Keratinocyte (primary cell): ENCODE measurements around the gene C3orf49. TPM values are rescaled to one million over a fixed set of nuclear protein-coding genes. Genes with fewer than 3 reads are reported as not detected.

Experiments
- DNase-seq: peaks from one replicate; pipeline ENCODE4 v3.0.0-alpha.2; 2011; ENCODE audit warnings: low read depth, missing footprints, low spot score
- FAIRE-seq: peaks from 2 replicates; lab custom pipeline; 2011; peaks lifted over from hg19 to GRCh38; lab: Jason Lieb, UNC
- H2AFZ ChIP-seq: 2 replicates; pipeline ENCODE4 v1.6.0; 2012; ENCODE audit warnings: low read length, control low read depth, inconsistent platforms; ENCODE audit not compliant: control insufficient read depth
- H3K27ac ChIP-seq: 2 replicates; pipeline ENCODE4 v1.5.1; 2011; ENCODE audit warnings: low read length; ENCODE audit not compliant: control insufficient read depth, insufficient read depth
- H3K27me3 ChIP-seq: 3 replicates; pipeline ENCODE4 v1.6.0; 2011; ENCODE audit warnings: low read length; ENCODE audit not compliant: control insufficient read depth, insufficient read depth; ENCODE audit errors: extremely low read depth
- H3K36me3 ChIP-seq, 2 experiments: 2 replicates in 1 of 2; 3 replicates in 1 of 2; pipeline ENCODE4 v1.5.1; 2011; ENCODE audit warnings: low read length in 2 of 2, mild to moderate bottlenecking in 1 of 2; ENCODE audit not compliant: control insufficient read depth in 2 of 2, insufficient read depth in 2 of 2; ENCODE audit errors: extremely low read depth in 1 of 2
- H3K4me1 ChIP-seq: 3 replicates; pipeline ENCODE4 v1.5.1; 2011; ENCODE audit warnings: low read length; ENCODE audit not compliant: control insufficient read depth, insufficient read depth; ENCODE audit errors: extremely low read depth
- H3K4me2 ChIP-seq: 3 replicates; pipeline ENCODE4 v1.6.0; 2011; ENCODE audit warnings: low read depth, low read length; ENCODE audit not compliant: control insufficient read depth, insufficient read depth; ENCODE audit errors: extremely low read depth
- H3K4me3 ChIP-seq, 3 experiments: fragments of 200-600 bp in 1 of 3; sonication (generic) in 1 of 3; 2 replicates in 2 of 3; 3 replicates in 1 of 3; pipeline ENCODE4 v1.5.1; 2011 to 2016; ENCODE audit warnings: low read length in 3 of 3, mild to moderate bottlenecking in 3 of 3, control low read depth in 2 of 3, inconsistent platforms in 1 of 3, low read depth in 1 of 3, mixed read lengths in 1 of 3, mixed run types in 1 of 3, moderate library complexity in 1 of 3; ENCODE audit not compliant: control insufficient read depth in 2 of 3, insufficient read depth in 2 of 3; ENCODE audit errors: extremely low read depth in 1 of 3
- H3K79me2 ChIP-seq: 2 replicates; pipeline ENCODE4 v1.6.0; 2012; ENCODE audit warnings: low read length; ENCODE audit not compliant: control insufficient read depth, insufficient read depth
- H3K9ac ChIP-seq: 3 replicates; pipeline ENCODE4 v1.6.0; 2011; ENCODE audit warnings: low read length; ENCODE audit not compliant: control insufficient read depth, insufficient read depth; ENCODE audit errors: extremely low read depth
- H3K9me1 ChIP-seq: 3 replicates; pipeline ENCODE4 v1.6.0; 2011; ENCODE audit warnings: low read length; ENCODE audit not compliant: control insufficient read depth, insufficient read depth; ENCODE audit errors: extremely low read depth
- H3K9me3 ChIP-seq: 2 replicates; pipeline ENCODE4 v1.5.1; 2012; ENCODE audit warnings: low read depth, low read length; ENCODE audit not compliant: control insufficient read depth
- H4K20me1 ChIP-seq: 3 replicates; pipeline ENCODE4 v1.6.0; 2011; ENCODE audit warnings: low read length; ENCODE audit not compliant: control insufficient read depth, insufficient read depth; ENCODE audit errors: extremely low read depth
- EZH2 ChIP-seq: IDR thresholded peaks from one replicate; pipeline ENCODE4 v1.6.1; 2012; ENCODE audit warnings: inconsistent platforms, mild to moderate bottlenecking, low read length, moderate library complexity
- dilution Hi-C: fragments of 300-500 bp; cut with MboI; formaldehyde crosslinking; loops from one replicate; pipeline ENCODE4 v1.7.0; 2020; ENCODE audit warnings: low sequenced_read_pairs; ENCODE audit not compliant: extremely low pct_ligation_motif_present
- polyA plus RNA-seq, 5 experiments: library from polyadenylated mRNA; depleted of rRNA in 3 of 5; stranded (reverse) in 3 of 5; stranded (forward) in 1 of 5; unstranded in 1 of 5; fragments of >200 nt; gene quantifications; 1 replicate in 1 of 5; 2 replicates in 3 of 5; 3 replicates in 1 of 5; pipeline versions ENCODE4 v1.2.1 to v1.2.3, GENCODE V29; 2011 to 2012; ENCODE audit warnings: missing spikeins in 2 of 5, low read depth in 1 of 5, low replicate concordance in 1 of 5
- TF ChIP-seq, protein P1 (sequence below), 3 experiments: IDR thresholded peaks in 1 of 3; conservative IDR thresholded peaks in 1 of 3; optimal IDR thresholded peaks in 1 of 3; 2 replicates in 2 of 3; 3 replicates in 1 of 3; pipeline versions ENCODE3 to v1.5.1; 2011; ENCODE audit warnings: low read length in 3 of 3, mild to moderate bottlenecking in 3 of 3, moderate library complexity in 2 of 3, control low read depth in 1 of 3, inconsistent platforms in 1 of 3; ENCODE audit not compliant: insufficient read depth in 2 of 3; ENCODE audit errors: extremely low read depth in 1 of 3

Gene C3orf49
- polyA plus RNA-seq, 1 donor (not counting 4 experiments of a cell fraction or from before 2014, with no cell fraction given) = not detected

DNA sequence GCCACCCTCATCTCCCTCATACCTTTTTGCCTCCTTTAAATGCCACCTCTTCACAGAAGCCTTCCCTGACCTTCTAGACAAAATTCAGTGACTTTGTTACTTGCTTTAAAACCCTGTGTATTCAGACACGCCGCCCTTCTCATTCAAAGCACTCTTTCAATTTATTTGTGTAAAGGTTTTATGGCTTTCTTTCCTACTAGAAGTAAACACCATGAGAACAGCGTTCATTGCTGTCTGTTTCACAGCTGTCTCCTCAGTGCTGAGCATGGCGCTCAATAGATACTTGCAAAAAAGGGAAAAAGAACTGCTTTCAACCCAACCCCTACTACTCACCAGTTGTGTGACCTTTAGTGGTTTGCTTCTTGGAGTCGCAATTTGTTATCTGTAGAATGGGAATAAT is 61.6 kb downstream of the C3orf49 start:
- no peak for FAIRE-seq

DNA sequence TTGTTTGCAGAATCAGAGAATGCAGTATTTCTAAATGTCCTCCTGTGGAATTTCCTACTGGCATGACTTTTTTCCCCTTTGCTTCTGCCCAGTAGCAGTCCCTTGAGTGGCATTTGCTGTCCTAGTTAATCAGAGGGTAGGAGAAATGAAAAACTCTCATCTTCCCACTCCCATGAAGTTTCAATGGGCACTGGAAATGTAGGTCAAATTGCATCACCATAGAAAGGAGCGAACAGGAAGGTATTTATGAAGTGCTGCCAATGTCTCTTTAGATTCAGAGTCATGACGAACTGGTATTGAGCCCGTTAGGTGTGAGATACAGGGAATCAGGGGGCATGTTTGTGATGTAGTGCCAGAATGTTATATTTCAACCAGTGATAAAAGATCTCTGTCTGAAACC is 67.8 kb downstream of the C3orf49 start:
- H3K27ac ChIP-seq = no peak overlapping the region
- DNase-seq = no peak
- H3K9me1 ChIP-seq = no peaks in the 10 kb centered on the region
- peaks cover 3% of the 10 kb centered on the region for H4K20me1 ChIP-seq
- H3K4me2 ChIP-seq = no peak overlapping the region
- peaks cover 25% of the 10 kb centered on the region for H3K79me2 ChIP-seq
- peaks cover 0 to 1% of the 10 kb centered on the region in 2 experiments for H3K36me3 ChIP-seq
- H3K4me3 ChIP-seq = no peak overlapping the region
- H3K27me3 ChIP-seq = no peaks in the 10 kb centered on the region
- H3K4me1 ChIP-seq = peaks cover 6% of the 10 kb centered on the region
- H2AFZ ChIP-seq = no peak overlapping the region
- TF ChIP-seq EZH2 = no peak
- TF ChIP-seq, protein P1, sequence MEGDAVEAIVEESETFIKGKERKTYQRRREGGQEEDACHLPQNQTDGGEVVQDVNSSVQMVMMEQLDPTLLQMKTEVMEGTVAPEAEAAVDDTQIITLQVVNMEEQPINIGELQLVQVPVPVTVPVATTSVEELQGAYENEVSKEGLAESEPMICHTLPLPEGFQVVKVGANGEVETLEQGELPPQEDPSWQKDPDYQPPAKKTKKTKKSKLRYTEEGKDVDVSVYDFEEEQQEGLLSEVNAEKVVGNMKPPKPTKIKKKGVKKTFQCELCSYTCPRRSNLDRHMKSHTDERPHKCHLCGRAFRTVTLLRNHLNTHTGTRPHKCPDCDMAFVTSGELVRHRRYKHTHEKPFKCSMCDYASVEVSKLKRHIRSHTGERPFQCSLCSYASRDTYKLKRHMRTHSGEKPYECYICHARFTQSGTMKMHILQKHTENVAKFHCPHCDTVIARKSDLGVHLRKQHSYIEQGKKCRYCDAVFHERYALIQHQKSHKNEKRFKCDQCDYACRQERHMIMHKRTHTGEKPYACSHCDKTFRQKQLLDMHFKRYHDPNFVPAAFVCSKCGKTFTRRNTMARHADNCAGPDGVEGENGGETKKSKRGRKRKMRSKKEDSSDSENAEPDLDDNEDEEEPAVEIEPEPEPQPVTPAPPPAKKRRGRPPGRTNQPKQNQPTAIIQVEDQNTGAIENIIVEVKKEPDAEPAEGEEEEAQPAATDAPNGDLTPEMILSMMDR (optimal IDR thresholded peaks at IDR 0.05 in 1 of 3, IDR thresholded peaks at IDR 0.05 in 1 of 3, conservative IDR thresholded peaks at IDR 0.05 in 1 of 3; ENCODE audit: extremely low read depth in 1 of 3, insufficient read depth in 2 of 3, low read length in 3 of 3) = no peak
- H3K9ac ChIP-seq = no peak overlapping the region
- dilution Hi-C loops = no loop called here
- FAIRE-seq = no peak
- no peaks in the 10 kb centered on the region for H3K9me3 ChIP-seq

More for the DNA sequence above, 61.6 kb downstream of the C3orf49 start:
- Histone ChIP-seq H2AFZ (no peak overlapping the region), H3K36me3 (peaks cover 0 to 3% of the 10 kb centered on the region in 2 experiments), H3K9me3 (no peaks in the 10 kb centered on the region), H3K79me2 (peaks cover 64% of the 10 kb centered on the region), H4K20me1 (peaks cover 5% of the 10 kb centered on the region), H3K4me3 (no peak overlapping the region), H3K27me3 (no peaks in the 10 kb centered on the region), H3K9me1 (no peaks in the 10 kb centered on the region), H3K4me1 (peaks cover 4% of the 10 kb centered on the region), H3K27ac (no peak overlapping the region), H3K9ac (no peak overlapping the region), H3K4me2 (no peak overlapping the region)
- TF ChIP-seq, protein P1 (optimal IDR thresholded peaks at IDR 0.05 in 1 of 3, IDR thresholded peaks at IDR 0.05 in 1 of 3, conservative IDR thresholded peaks at IDR 0.05 in 1 of 3; ENCODE audit: extremely low read depth in 1 of 3, insufficient read depth in 2 of 3, low read length in 3 of 3) = no peak
- TF ChIP-seq EZH2 = no peak
- dilution Hi-C loops = no loop called here
- DNase-seq = no peak
